AG04449 (cell line): ENCODE measurements around the gene NUF2.

Experiments used
- CTCF ChIA-PET: fragments of 350-600 bp; formaldehyde crosslinking; extraction: SDS; loops from one replicate; lab custom pipeline; 2021; ENCODE audit warnings: antibody characterized with exemption; lab: Yijun Ruan, JAX
- POLR2A ChIA-PET: fragments of 400-600, 350-600 bp; formaldehyde crosslinking; extraction: SDS; loops from one replicate; lab custom pipeline; 2020; ENCODE audit warnings: antibody characterized with exemption, inconsistent platforms; lab: Yijun Ruan, JAX
- DNase-seq: peaks from one replicate; pipeline ENCODE4 v3.0.0-alpha.2; 2010; ENCODE audit warnings: low read depth, low spot score
- H3K4me3 ChIP-seq: 2 replicates; pipeline ENCODE4 v1.5.1; 2011; ENCODE audit warnings: low read depth, mild to moderate bottlenecking, control low read depth, low read length
- CTCF ChIP-seq: IDR thresholded peaks from one replicate; pipeline ENCODE4 v1.5.1; 2011; ENCODE audit warnings: mild to moderate bottlenecking, moderate library complexity, low read length, control low read depth, inconsistent platforms; ENCODE audit not compliant: insufficient read depth; ENCODE audit errors: missing control alignments

NUF2 gene

GRCh38 chr1:163378554-163378953, 56.8 kb downstream of the NUF2 start:
- TF ChIP-seq CTCF = no peak
- DNase-seq = no peak
- CTCF ChIA-PET = no interaction called here
- POLR2A ChIA-PET = no interaction called here
- H3K4me3 ChIP-seq = no peak overlapping the region

GRCh38 chr1:163379801-163380200, 58.0 kb downstream of the NUF2 start:
- no peak for TF ChIP-seq CTCF
- ChIA-PET POLR2A (no interaction called here), CTCF (no interaction called here)
- H3K4me3 ChIP-seq = no peak overlapping the region
- no peak for DNase-seq

- DNase-seq = no peak
- no peak for TF ChIP-seq CTCF
- POLR2A ChIA-PET = no interaction called here
- H3K4me3 ChIP-seq = no peak overlapping the region
- CTCF ChIA-PET = interaction anchor here (0.6 kb wide), 1 partner anchor 23 kb away, joined by 3 read pairs; no protein-coding TSS in a partner anchor
Measured at GRCh38 chr1:163381487-163382184, 59.9 kb downstream of the NUF2 start.

GRCh38 chr1:163382395-163382794, 60.6 kb downstream of the NUF2 start:
- ChIA-PET POLR2A (no interaction called here), CTCF (no interaction called here)
- no peak overlapping the region for H3K4me3 ChIP-seq
- no peak for TF ChIP-seq CTCF
- no peak for DNase-seq

GRCh38 chr1:163387146-163387545, 65.4 kb downstream of the NUF2 start:
- POLR2A ChIA-PET = no interaction called here
- DNase-seq = no peak
- H3K4me3 ChIP-seq = no peak overlapping the region
- CTCF ChIA-PET = no interaction called here
- no peak for TF ChIP-seq CTCF

GRCh38 chr1:163388970-163389369, 67.2 kb downstream of the NUF2 start:
- ChIA-PET POLR2A (no interaction called here), CTCF (no interaction called here)
- no peak overlapping the region for H3K4me3 ChIP-seq
- TF ChIP-seq CTCF = no peak
- no peak for DNase-seq
